GM12874 (cell line): ENCODE measurements around the gene ABR.

Experiments used
- CTCF ChIP-seq: IDR thresholded peaks from 2 replicates; pipeline ENCODE4 v1.5.1; 2011; ENCODE audit warnings: low read depth, mild to moderate bottlenecking, control low read depth, low read length, moderate library complexity; ENCODE audit not compliant: insufficient read depth

The ABR gene

GRCh38 chr17:1147664-1148063, 32.1 kb downstream of the ABR start:
- TF ChIP-seq CTCF: no peak

GRCh38 chr17:1146561-1147265, 33.1 kb downstream of the ABR start:
- no peak for TF ChIP-seq CTCF

- TF ChIP-seq CTCF: no peak
Measured at GRCh38 chr17:1145311-1145986, 34.3 kb downstream of the ABR start.

GRCh38 chr17:1144162-1144561, 35.6 kb downstream of the ABR start:
- TF ChIP-seq CTCF: no peak

- no peak for TF ChIP-seq CTCF
Measured at GRCh38 chr17:1143573-1143972, 36.2 kb downstream of the ABR start.

GRCh38 chr17:1142561-1142971, 37.2 kb downstream of the ABR start:
- TF ChIP-seq CTCF: no peak

GRCh38 chr17:1137465-1137894, 42.3 kb downstream of the ABR start:
- TF ChIP-seq CTCF: no peak
